Neural crest cell (in vitro differentiated cells): ENCODE measurements around the gene FNDC3B. TPM values are rescaled to one million over a fixed set of nuclear protein-coding genes. Genes with fewer than 3 reads are reported as not detected.

Experiments used
- DNase-seq: peaks from one replicate; pipeline ENCODE4 v3.0.0; 2021; ENCODE audit warnings: low read depth, mixed read lengths, low spot score
- H3K27ac Mint-ChIP-seq: one replicate; pipeline ENCODE4 v1.8.0; 2021; ENCODE audit warnings: mild to moderate bottlenecking, mixed read lengths; ENCODE audit not compliant: unreplicated experiment
- H3K27me3 Mint-ChIP-seq: 2 replicates; pipeline ENCODE4 v1.8.0; 2021; ENCODE audit warnings: low read depth, mild to moderate bottlenecking, mixed read lengths
- H3K36me3 Mint-ChIP-seq: 2 replicates; pipeline ENCODE4 v1.8.0; 2021; ENCODE audit warnings: low read depth, mild to moderate bottlenecking, mixed read lengths
- H3K4me1 Mint-ChIP-seq: 2 replicates; pipeline ENCODE4 v1.8.0; 2021; ENCODE audit warnings: mixed read lengths
- H3K4me3 Mint-ChIP-seq: one replicate; pipeline ENCODE4 v1.8.0; 2021; ENCODE audit warnings: mild to moderate bottlenecking, mixed read lengths
- H3K9me3 Mint-ChIP-seq: 2 replicates; pipeline ENCODE4 v1.8.0; 2021; ENCODE audit warnings: mixed read lengths
- total RNA-seq: library from RNA; stranded (reverse); gene quantifications from 2 replicates; pipeline ENCODE4 v1.2.1, GENCODE V29; 2021
- TF ChIP-seq, protein P1 (sequence below): fragments of 200-600 bp; sonication (generic); conservative IDR thresholded peaks from 2 replicates; pipeline ENCODE4 v1.5.0; 2021; ENCODE audit warnings: antibody characterized with exemption, mild to moderate bottlenecking

FNDC3B gene
- total RNA-seq, 1 donor from 2014 or later = 41.5 TPM

DNA sequence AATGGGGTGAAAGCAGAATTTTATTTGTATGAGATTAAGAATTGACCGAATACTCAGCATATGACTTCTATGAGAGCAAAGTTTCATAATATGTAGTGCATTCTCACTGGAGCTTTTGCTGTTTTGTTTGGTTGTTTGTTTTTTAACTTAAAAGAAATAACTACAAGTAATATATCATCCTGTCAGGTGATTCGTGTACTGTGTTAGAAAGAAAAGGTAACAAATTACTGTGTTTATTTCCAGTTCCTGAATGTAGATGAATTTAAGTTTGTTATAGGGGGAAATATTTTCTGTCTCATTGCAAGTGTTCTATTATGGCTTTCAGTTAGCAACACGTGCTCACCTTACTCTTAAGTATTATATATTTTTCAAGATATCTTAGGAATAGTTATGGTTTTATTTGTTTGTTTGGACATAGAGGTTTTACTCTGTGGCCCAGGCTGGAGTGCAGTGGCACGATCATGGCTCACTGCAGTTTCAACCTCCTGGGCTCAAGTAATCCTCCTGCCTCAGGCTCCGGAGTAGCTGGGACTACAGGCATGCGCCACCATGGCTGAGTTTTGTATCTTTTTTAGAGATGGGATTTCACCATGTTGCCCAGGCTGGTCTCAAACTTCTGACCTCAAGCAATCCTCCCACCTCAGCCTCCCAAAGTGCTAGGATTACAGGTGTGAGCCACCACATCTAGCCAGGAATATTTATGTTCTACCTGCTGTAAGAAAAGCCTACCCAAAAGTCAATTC, 125.4 kb downstream of the FNDC3B start:
- H3K4me3 Mint-ChIP-seq = no peak overlapping the region
- DNase-seq = no peak
- peaks cover 27% of the 10 kb centered on the region for H3K4me1 Mint-ChIP-seq
- TF ChIP-seq, protein P1, sequence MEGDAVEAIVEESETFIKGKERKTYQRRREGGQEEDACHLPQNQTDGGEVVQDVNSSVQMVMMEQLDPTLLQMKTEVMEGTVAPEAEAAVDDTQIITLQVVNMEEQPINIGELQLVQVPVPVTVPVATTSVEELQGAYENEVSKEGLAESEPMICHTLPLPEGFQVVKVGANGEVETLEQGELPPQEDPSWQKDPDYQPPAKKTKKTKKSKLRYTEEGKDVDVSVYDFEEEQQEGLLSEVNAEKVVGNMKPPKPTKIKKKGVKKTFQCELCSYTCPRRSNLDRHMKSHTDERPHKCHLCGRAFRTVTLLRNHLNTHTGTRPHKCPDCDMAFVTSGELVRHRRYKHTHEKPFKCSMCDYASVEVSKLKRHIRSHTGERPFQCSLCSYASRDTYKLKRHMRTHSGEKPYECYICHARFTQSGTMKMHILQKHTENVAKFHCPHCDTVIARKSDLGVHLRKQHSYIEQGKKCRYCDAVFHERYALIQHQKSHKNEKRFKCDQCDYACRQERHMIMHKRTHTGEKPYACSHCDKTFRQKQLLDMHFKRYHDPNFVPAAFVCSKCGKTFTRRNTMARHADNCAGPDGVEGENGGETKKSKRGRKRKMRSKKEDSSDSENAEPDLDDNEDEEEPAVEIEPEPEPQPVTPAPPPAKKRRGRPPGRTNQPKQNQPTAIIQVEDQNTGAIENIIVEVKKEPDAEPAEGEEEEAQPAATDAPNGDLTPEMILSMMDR = no peak
- no peaks in the 10 kb centered on the region for H3K27me3 Mint-ChIP-seq
- H3K36me3 Mint-ChIP-seq = no peaks in the 10 kb centered on the region
- no peaks in the 10 kb centered on the region for H3K9me3 Mint-ChIP-seq
- no peak overlapping the region for H3K27ac Mint-ChIP-seq

DNA sequence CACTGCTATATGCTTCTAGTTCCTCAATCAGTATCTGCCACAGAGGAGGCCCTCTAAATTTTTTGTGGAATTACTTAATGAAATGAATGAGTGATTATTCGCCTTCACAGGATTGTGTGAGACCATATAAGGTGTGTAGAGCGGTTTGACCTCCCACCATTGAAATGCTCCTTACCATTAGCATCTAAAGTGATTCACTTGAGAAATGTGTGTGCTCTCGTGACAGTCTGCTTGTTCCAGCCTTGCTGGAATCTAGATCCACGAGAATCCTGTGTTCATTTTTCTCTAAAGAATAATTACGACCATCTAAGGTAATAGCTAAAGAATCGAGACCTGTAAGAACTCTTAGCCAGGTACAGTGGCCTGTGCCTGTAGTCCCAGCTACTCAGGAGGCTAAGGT, 126.9 kb downstream of the FNDC3B start:
- Mint-ChIP-seq H3K4me1 (peaks cover 32% of the 10 kb centered on the region), H3K27ac (no peak overlapping the region), H3K4me3 (no peak overlapping the region)

DNA sequence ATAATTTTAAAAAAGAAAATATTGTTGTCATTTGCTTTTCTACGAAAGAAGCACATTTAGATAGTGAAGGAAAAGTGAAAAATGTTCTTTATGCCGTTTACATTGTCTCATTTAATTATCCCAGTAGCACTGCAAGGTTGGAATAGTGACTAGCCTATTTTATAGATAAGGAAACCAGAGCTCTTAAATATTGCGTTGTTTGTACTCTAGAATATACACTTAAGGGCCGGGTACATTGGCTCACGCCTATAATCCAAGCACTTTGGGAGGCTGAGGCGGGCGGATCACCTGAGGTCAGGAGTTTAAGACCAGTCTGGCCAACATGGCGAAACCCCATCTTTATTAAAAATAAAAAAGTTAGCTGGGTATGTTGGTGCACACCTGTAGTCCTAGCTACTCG, 127.5 kb downstream of the FNDC3B start:
- H3K4me3 Mint-ChIP-seq = no peak overlapping the region
- H3K36me3 Mint-ChIP-seq = no peaks in the 10 kb centered on the region
- H3K27ac Mint-ChIP-seq = no peak overlapping the region
- no peak for DNase-seq
- H3K27me3 Mint-ChIP-seq = no peaks in the 10 kb centered on the region
- TF ChIP-seq, protein P1 = no peak
- no peaks in the 10 kb centered on the region for H3K9me3 Mint-ChIP-seq
- peaks cover 35% of the 10 kb centered on the region for H3K4me1 Mint-ChIP-seq

More for the DNA sequence above, 126.9 kb downstream of the FNDC3B start:
- Mint-ChIP-seq H3K9me3 (no peaks in the 10 kb centered on the region), H3K36me3 (no peaks in the 10 kb centered on the region), H3K27me3 (no peaks in the 10 kb centered on the region)
- TF ChIP-seq, protein P1 = no peak
- no peak for DNase-seq

DNA sequence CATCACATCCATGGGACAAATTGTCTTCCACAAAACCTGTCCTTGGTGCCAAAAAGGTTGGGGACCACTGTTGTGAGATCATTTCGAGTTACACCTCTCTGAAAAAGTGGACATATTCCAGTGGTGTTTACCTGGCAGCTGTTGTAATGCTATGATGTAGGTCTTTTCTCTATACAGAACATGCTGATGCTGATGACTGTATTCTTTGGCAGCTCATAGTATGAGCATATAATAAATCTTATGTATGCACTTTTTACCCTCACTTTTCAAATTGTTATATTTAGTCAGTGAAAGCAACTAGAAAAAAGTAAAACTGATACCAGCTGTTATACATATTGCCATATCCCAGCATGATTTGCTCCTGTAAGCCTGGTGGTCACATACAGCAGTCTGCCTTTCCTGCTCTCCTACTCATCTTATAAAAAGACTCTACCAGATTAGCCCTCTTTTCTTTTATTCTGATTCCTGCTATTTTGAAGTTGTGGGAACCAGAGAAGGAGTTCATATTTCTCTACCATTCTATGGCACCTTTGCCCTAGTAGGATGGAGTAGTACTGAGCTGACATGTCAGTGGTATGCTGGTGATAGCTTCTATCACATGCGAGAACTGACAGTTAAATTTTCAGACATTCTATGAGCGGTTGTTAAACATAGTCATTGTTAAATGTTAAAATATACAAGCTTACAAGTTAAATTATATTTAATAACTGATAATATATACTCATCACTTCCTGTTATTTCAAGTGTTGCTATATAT, 128.7 kb downstream of the FNDC3B start:
- no peak overlapping the region for H3K4me3 Mint-ChIP-seq
- H3K27me3 Mint-ChIP-seq = no peaks in the 10 kb centered on the region
- H3K4me1 Mint-ChIP-seq = peaks cover 42% of the 10 kb centered on the region
- H3K9me3 Mint-ChIP-seq = no peaks in the 10 kb centered on the region
- TF ChIP-seq, protein P1 = no peak
- H3K36me3 Mint-ChIP-seq = no peaks in the 10 kb centered on the region
- DNase-seq = no peak
- H3K27ac Mint-ChIP-seq = no peak overlapping the region

DNA sequence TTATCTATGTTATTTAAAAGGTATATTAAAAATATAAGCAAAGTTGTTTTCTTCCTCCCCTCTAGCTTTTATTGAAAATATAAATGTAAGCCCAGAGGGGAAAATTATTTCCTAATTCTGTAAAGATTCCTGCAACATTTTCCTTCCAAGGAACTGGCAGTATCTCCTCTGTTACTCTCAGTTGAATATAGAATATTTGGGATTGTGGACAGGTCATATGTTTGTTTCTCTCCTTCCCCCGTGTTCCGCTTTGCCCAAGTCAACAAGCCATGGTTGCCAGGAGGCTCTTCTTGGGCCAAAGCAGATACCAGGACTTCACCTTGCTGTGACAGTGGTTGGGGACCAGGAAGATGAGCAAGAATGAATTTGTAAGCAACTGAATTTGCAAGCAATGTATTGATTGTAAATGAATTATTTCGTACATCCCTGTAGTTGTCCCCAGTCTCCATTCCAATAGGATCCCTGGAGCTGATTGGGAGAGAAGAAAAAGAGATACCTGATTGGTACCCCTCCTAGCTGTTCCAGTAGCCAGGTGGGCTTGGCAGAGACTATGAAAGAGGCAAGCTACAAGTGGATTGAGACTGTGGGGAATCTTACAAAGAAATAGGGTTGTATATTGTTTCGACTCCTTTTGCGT, 130.8 kb downstream of the FNDC3B start:
- no peaks in the 10 kb centered on the region for H3K9me3 Mint-ChIP-seq
- no peak overlapping the region for H3K4me3 Mint-ChIP-seq
- no peaks in the 10 kb centered on the region for H3K36me3 Mint-ChIP-seq
- H3K27me3 Mint-ChIP-seq = no peaks in the 10 kb centered on the region
- no peak for DNase-seq
- TF ChIP-seq, protein P1 = no peak
- H3K4me1 Mint-ChIP-seq = peaks cover 60% of the 10 kb centered on the region
- H3K27ac Mint-ChIP-seq = peak overlapping the region; percentile 52
